Epidermal melanocyte (primary cell): ENCODE measurements around the gene RUFY1.
"Not testable (repeated sequence)": the region's sequence is repeated elsewhere in the genome, so short reads cannot be mapped to it uniquely, and the experiment has no call there.

Experiments
- DNase-seq: peaks from one replicate; pipeline ENCODE4 v3.0.0; 2011; ENCODE audit warnings: low spot score; ENCODE audit not compliant: insufficient read length

The RUFY1 gene

DNA sequence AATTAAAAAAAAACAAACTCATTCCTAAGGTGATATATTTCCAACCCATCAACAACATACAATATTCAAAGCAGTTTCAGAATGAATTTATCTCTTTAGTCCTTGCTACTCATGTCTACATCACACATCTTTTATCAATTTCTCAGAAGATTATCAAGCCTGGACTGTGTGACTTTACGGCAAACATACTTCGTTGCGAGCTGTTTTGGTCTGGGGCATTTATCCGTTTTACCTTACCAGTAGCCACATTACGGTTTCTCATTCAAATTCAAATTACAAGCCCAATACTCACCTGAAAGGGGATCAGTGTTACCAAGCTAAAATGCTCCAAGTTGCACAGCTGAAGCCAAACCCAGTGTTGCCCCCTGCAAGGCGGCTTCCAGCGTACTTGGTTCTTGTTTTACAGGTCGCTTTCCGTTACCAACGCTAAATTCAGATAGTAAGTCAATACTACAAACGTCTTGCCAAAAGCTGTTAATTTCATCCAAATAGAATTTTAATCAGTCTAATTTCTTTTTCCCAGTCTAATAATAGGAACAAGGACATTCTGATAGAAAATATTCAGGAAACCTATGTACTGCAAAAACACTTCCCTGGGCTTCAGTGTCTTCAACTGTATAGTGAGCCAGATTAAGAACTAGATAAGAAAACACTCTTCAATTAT, 71.3 kb downstream of the RUFY1 start:
- DNase-seq: no peak

DNA sequence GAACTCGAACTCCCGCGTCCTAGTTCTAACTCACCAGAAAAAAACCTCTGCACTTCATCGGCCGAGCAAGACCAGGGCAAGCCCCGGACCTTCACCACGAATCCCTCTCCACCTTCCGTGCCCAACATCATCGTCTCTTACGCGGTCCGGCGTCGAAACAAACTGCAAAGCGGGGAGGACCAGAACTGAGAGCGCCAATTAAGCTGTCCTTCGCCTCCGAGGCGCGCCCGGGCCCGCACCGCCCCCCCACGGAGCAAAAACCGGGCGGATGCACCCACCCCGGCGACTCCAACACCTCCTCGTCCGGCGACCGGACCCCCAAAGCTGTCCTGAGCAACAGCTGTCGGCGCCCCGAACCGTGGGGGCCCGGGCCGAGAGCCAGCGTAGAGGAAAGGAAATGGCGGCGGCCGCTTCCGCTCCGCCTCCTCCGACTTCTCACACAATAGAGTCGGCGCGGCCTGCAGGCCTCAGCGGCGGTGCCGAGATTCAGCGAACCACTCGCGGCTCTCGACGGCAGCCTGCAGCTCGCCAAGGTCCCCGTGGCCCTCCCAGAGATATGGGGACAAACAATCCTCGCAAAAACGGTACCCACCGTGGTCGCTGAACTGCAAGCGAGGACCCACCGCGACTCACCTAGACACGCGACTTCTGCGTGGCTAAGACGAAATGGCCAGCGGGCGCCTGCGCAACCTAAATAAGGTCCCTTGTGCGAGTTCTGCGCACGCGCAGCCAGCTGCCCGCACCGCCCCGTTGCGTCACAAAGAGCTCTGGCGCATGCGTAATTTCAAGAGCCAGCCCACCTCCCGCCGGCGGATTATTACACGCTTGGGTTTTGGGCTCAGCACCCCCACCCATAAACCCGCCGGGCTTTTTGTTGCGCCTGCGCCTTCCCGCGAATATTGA, 72.9 kb downstream of the RUFY1 start, which contains the start of gene HNRNPH1:
Gene HNRNPH1 (minus strand): TSS at position 669 of the 903 bp plus-strand sequence. CDS start 538 bp downstream, at position 131.
- DNase-seq: peak; percentile 98

DNA sequence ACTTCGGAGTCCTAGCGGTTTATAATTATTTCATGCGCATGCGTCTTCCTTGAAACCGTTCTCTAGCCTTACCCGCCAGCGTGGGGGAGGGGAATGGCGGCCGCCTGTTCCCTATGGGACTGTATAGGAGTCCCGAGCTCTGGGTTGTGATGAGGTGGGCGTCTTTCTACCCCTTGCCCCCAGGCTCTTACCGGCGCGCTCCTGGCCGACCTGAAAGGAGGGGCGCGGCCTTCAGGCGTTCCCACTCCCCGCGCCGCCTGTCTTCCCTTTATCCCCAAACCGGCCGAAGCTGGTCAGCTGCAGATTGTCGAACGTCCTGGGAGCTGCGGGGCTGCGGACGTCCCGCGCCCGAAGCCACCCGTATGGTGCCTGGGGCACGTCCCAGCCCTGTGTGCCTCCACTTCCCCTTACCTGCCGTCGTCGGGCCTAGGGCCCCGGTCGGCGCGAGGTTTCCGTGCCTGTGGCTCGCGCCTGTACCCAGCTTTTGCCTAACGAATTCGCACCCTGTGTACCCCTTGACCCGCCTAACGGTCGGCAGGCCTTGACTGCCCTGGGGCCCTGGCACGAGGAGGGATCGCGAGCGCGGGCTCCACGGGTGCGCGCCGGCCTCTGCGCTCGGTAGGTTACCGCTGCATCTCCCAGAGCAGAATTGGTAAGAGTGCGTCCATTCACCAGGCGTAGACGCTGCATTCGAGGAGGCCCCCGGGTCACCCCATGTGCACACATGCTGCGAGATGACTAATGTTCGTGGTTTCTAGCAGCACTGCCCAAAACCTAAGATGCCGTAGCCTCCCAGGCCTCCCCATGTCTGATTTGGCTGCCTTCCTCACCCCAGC, 73.8 kb downstream of the RUFY1 start:
- DNase-seq: peak; percentile 69

DNA sequence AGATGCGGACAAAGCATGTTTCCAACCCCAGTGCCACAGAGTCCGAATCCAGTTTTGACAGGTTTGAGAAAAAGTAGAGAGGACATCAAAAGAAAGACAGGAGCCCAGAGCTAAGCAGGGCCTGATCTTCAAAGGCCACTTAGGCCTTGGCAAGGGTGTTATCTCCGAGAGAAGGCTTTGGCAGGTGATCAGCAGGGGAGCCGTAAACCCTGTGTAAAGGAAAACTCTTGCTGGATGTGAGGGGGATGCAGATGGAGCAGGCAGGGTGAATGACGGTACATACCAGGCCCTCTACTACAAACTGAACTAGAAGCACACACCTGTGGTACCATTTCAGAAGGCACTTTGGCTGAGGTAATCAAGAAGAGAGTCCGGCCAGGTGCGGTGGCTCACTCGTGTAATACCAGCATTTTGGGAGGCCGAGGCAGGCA, 74.5 kb downstream of the RUFY1 start:
- DNase-seq: no peak

DNA sequence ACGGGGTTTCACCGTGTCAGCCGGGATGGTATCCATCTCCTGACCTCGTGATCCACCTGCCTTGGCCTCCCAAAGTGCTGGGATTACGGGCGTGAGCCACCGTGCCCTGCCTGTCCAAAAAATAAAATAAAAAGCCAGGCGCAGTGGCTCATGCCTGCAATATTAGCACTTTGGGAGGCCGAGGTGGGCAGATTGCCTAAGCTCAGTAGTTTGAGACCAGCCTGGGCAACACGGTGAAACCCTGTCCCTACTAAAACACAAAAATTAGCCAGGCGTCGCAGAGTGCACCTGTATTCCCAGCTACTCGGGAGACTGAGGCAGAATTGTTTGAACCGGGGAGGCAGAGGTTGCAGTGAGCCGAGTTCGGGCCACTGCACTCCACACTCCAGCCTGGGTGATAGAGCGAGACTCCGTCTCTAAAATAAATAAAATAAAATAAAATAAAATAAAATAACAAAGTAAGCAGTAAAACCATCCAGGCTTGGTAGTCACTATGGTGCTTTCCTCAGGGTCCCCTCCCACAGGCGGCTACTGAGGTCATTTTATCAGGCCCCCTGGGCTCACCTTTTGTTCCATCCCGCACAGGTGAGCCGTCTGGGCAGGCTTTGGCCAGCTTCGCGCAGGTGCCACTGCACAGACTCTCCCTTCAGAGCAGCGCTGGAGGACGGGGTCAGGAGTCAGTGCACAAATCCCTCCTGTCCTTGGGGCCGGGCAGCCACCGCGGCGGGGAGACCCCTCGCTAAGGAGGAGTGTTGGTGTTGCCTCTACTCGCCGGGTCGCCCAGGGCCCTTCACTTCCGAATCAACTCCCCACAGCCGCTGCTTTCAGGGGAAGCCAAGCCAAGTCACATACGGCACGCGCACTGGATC, 83.4 kb downstream of the RUFY1 start:
- not testable (repeated sequence) for DNase-seq

DNA sequence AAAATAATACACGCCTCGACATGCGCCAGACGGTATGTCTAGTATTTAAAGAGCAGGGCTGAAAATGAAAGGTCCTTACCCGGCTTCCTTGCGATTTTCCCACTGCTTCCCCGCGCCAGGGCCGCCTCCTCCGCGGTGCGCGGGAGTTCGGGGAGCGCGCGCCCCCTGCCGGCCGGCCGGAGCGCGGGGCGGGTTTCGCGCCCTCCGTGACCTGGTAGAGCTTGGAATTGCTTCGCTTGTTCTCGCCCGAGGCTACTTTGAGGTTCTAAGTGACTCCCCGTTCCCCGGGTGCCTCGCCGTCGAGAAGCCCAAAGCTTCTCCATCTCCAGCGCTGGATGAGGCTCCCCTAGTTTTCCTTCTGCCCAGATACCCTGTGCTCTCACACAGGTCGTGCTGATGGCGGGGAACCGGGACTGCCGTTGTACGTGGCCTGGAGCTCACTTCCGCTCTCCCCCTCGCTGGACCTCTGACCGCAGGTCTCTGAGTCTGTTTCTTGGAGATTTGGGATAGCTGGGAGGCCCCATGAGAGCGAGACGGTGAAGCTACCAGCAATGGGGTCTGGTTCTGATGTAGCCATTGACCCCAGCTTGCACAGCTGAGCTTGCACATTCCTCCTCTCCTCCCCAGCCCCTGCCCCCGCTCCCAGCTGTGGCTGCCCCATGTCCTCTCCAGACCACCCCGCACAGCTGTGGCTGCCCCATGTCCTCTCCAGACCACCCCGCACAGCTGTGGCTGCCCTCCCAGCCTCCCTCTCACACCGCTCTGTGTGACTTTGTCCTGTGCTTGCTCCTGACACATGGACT, 84.2 kb downstream of the RUFY1 start:
- DNase-seq: not testable (repeated sequence)

DNA sequence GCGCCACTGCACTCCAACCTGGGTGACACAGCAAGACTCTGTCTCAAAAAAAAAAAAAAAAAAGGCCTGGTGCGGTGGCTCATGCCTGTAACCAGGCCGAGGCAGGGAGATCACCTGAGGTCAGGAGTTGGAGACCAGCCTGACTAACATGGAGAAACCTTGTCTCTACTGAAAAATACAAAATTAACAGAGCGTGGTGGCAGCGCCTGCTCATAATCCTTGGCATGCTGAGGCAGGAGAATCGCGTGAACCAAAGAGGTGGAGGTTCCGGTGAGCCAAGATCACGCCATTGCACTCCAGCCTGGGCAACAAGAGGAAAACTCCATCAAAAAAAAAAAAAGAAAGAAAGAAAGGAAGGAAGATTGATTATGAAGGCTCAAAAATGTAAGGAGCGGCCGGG, 88.9 kb downstream of the RUFY1 start:
- DNase-seq: not testable (repeated sequence)

DNA sequence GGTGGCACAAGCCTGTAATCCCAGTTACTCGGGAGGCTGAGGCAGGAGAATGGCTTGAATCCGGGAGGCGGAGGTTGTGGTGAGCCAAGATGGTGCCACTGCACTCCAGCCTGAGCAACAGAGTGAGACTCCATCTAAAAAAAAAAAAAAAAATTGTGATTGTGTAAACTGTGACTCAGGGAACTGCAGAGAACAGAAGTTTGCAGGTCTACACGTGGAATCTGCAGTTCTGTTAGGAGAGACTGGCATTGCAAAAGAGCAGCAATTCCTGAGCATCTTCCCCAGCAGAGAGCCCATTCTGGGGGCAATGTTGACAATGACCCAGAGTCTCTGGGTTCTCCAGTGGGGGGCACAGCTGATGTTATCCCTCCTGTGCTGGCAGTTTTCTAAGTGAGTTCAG, 91.4 kb downstream of the RUFY1 start:
- DNase-seq: not testable (repeated sequence)

DNA sequence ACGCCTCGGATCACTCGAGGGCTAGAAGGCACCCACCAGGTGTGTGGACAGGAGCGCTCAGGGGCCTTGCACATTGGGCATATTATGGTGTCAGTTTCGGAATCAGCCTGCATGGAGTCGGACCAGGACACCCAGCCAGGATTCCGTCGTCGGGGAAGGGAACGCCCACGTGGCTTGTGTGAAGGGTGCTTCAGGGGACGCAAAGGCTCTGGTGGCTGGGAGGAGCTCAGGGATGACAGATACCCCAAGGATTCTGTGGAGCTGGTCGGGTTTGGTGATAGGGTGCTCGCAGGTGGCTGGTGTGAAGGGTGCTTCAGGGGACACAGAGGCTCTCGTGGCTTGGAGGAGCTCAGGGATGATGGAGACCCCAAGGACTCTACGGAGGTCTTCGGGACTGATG, 92.3 kb downstream of the RUFY1 start:
- DNase-seq: not testable (repeated sequence)

DNA sequence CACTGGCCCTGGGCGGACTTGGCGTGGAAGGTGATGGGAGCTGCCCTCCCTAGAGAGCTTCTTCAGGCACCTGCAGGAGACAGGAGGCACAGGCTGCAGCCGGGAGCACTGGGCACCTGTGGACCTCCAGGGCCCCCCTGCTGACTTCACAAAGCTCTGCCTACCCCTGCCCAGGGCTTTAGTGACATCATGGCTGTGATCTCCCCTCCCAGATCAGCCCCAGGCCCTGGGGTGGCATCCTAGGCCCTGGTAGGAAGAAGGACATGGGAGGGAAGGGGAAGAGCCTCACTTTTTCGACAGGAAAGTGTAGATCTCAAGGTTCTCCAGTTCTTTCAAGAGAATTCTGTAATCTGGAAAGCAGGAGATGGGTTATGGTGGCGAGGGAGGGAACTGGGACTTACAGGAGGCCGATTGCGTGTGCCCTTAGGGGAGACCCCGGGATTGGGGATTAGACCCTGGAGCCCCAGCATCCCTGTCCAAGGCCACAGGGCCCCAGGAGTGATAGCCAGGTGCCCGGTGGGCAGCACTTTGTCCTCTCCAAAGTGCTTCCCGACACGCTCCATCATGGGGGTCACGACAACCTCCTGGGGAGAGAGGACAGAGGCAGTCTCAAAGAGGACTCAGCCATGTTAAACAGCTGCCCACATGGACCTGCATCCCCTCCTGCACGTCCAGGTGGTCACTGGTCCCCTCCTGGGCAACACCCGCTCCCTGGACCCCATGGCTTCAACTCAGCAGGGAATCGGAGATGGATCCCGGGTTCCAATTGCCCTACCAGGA, 93.0 kb downstream of the RUFY1 start:
- DNase-seq: not testable (repeated sequence)

DNA sequence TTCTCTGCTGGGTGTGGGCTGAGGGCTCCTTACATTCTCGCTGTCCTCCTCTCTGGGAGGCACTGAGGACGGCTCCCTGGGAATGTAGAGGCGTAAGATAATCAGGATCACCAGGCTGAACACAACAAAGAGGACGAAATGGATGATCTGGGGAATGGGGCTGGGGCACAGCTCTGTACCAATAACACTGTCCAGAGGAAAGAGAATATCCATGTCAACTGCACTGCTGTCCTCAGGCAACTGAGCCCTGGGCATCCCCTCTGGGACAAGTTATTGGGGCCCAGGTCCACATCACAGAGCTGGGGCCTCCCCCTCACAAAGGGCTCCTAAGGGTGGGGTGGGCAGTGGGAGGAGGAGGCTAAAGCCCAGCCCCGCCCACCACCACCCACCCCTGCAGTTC, 94.4 kb downstream of the RUFY1 start:
- DNase-seq: not testable (repeated sequence)

DNA sequence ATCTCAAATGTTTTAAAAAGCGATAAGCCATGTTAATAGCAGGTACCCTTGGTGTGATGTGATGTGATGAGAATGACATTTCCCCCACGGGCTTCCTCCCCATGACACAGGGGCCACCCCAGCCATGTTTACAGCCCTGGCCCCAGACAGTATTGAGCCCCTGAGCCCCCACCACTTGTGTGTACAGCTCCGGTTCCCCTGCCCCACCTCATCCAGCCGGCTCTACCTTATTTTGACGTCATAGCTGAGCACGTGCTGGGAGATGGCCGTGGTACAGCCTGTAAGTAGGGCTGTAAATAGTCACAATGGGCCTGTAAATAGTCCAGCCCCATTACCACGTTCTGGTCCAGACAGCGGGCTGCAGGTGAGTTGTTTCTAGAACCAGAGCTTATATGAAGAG, 98.1 kb downstream of the RUFY1 start:
- DNase-seq: no peak

DNA sequence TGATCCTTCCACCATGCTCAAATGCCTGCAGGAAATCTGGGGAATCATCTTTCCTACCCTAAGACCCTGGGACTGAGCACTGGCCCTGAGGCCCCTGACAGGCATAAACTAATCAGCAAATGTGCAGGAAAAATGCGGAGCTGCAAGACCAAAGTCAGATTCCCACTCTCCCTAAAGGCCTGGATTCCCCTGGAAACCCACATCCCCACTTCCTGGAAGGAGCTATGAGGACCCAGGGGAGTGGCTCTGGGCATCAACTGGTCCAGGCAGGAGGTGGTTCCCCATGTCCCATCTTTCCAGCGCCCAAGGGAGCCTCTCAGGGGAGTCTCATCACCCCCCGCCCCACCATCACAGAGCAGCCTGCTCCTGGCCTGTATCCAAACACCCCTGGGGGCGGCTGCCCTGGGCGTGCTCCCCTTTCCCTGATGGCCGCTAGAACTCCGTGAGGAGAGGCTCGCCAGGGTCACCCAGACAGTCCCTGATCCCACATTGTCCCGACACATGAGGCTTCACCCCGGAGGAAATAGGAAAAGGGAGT, 98.9 kb downstream of the RUFY1 start:
- not testable (repeated sequence) for DNase-seq

DNA sequence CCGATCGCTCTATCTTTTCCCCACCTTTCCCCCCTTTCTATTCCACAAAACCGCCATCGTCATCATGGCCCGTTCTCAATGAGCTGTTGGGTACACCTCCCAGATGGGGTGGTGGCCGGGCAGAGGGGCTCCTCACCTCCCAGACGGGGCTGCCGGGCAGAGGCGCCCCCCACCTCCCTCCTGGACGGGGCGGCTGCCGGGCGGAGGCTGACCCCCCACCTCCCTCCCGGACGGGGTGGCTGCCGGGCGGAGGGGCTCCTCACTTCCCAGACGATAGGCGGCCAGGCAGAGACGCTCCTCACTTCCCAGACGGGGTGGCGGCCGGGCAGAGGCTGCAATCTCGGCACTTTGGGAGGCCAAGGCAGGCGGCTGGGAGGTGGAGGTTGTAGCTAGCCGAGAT, 99.9 kb downstream of the RUFY1 start:
- not testable (repeated sequence) for DNase-seq

DNA sequence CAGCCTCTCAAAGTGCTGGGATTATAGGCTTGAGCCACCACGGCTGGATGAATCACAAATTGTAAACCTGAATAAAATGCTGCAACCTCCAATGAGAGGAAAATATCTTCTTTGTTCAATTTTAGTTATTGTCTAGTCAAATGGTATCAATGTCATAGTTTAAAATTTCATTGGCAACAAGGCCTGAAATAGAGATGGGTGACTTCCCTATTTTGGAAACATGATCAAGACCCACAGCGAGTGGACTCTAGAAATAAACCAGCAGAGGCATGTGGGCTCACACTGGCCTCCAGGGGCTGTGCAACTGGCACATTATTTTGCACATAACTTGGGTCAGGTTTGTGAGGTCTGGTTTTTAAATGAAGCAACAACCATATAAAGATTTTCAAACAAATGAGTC, 102.8 kb downstream of the RUFY1 start:
- DNase-seq: not testable (repeated sequence)

DNA sequence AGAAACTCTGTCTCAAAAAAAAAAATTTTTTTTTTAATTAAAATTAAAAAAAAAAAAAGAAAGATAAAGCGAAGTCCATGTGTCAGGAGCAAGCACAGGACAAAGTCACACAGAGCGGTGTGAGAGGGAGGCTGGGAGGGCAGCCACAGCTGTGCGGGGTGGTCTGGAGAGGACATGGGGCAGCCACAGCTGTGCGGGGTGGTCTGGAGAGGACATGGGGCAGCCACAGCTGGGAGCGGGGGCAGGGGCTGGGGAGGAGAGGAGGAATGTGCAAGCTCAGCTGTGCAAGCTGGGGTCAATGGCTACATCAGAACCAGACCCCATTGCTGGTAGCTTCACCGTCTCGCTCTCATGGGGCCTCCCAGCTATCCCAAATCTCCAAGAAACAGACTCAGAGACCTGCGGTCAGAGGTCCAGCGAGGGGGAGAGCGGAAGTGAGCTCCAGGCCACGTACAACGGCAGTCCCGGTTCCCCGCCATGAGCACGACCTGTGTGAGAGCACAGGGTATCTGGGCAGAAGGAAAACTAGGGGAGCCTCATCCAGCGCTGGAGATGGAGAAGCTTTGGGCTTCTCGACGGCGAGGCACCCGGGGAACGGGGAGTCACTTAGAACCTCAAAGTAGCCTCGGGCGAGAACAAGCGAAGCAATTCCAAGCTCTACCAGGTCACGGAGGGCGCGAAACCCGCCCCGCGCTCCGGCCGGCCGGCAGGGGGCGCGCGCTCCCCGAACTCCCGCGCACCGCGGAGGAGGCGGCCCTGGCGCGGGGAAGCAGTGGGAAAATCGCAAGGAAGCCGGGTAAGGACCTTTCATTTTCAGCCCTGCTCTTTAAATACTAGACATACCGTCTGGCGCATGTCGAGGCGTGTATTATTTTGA, 107.2 kb downstream of the RUFY1 start:
- not testable (repeated sequence) for DNase-seq

DNA sequence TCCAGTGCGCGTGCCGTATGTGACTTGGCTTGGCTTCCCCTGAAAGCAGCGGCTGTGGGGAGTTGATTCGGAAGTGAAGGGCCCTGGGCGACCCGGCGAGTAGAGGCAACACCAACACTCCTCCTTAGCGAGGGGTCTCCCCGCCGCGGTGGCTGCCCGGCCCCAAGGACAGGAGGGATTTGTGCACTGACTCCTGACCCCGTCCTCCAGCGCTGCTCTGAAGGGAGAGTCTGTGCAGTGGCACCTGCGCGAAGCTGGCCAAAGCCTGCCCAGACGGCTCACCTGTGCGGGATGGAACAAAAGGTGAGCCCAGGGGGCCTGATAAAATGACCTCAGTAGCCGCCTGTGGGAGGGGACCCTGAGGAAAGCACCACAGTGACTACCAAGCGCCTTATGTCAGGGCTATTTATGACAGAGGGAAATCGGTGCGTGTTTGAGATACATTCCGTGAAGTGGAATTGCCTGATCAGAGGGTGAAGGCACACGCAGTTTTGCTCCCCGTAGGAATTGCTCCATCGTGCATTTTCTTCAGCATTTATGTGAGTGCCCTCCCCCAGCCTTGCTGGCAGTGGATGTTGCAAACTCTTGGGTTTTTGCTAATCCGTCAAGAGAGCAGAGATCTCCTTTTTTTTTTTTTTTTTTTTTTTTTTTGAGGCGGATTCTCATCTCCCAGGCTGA, 108.0 kb downstream of the RUFY1 start:
- DNase-seq: not testable (repeated sequence)
